HepG2 (cell line): ENCODE results near the gene MCF2L. TPM values are rescaled to one million over a fixed set of nuclear protein-coding genes. Genes with fewer than 3 reads are reported as not detected.

Experiments used
- BCL6 ChIP-seq: IDR thresholded peaks from 2 replicates; pipeline ENCODE4 v1.6.1; 2016; ENCODE audit warnings: missing genetic modification reagents, missing compliant biosample characterization
- DRAP1 ChIP-seq: IDR thresholded peaks from 2 replicates; pipeline ENCODE4 v1.6.1; 2016; ENCODE audit warnings: missing genetic modification reagents, missing compliant biosample characterization
- ETV6 ChIP-seq: sonication (generic); formaldehyde crosslinking; conservative IDR thresholded peaks from 2 replicates; pipeline ENCODE4 v1.4.0; 2020; ENCODE audit warnings: missing genetic modification reagents
- GZF1 ChIP-seq: sonication (generic); formaldehyde crosslinking; IDR thresholded peaks from 2 replicates; pipeline ENCODE4 v1.5.1; 2020; ENCODE audit warnings: mild to moderate bottlenecking, missing genetic modification reagents
- MLLT10 ChIP-seq: sonication (generic); formaldehyde crosslinking; IDR thresholded peaks from 2 replicates; pipeline ENCODE4 v1.4.0; 2020; ENCODE audit warnings: missing genetic modification reagents
- NFAT5 ChIP-seq: sonication (generic); formaldehyde crosslinking; IDR thresholded peaks from 2 replicates; pipeline ENCODE4 v1.4.0; 2020; ENCODE audit warnings: missing genetic modification reagents
- NFIB ChIP-seq: sonication (generic); formaldehyde crosslinking; IDR thresholded peaks from 2 replicates; pipeline ENCODE4 v1.9.0; 2021; ENCODE audit warnings: missing genetic modification reagents, mild to moderate bottlenecking, borderline replicate concordance
- NRL ChIP-seq: sonication (generic); formaldehyde crosslinking; IDR thresholded peaks from 2 replicates; pipeline ENCODE4 v1.5.0; 2020; ENCODE audit warnings: missing genetic modification reagents, mild to moderate bottlenecking, moderate library complexity, borderline replicate concordance
- RXRA ChIP-seq: sonication (generic); formaldehyde crosslinking; IDR thresholded peaks from 2 replicates; pipeline ENCODE4 v1.5.1; 2020; ENCODE audit warnings: missing genetic modification reagents
- SOX13 ChIP-seq, 3 experiments: fragments of 450-650 bp in 1 of 3; sonication (generic) in 1 of 3; formaldehyde crosslinking in 1 of 3; IDR thresholded peaks in 2 of 3; conservative IDR thresholded peaks in 1 of 3; 2 replicates each; pipeline versions ENCODE4 v1.5.0 to v1.6.1; 2016 to 2020; ENCODE audit warnings: antibody characterized with exemption in 1 of 3, mild to moderate bottlenecking in 1 of 3, missing compliant biosample characterization in 1 of 3, missing genetic modification reagents in 1 of 3, moderate library complexity in 1 of 3
- SOX5 ChIP-seq: IDR thresholded peaks from 2 replicates; pipeline ENCODE4 v1.6.1; 2016; ENCODE audit warnings: borderline replicate concordance
- YEATS2 ChIP-seq: sonication (generic); formaldehyde crosslinking; IDR thresholded peaks from 2 replicates; pipeline ENCODE4 v1.4.0; 2020; ENCODE audit warnings: missing genetic modification reagents, borderline replicate concordance
- ZFY ChIP-seq: sonication (generic); formaldehyde crosslinking; IDR thresholded peaks from 2 replicates; pipeline ENCODE4 v1.4.0; 2020; ENCODE audit warnings: missing genetic modification reagents
- ZNF276 ChIP-seq: sonication (generic); formaldehyde crosslinking; IDR thresholded peaks from 2 replicates; pipeline ENCODE4 v1.4.0; 2020; ENCODE audit warnings: mild to moderate bottlenecking, low read depth, missing genetic modification reagents
- ZNF431 ChIP-seq: sonication (generic); formaldehyde crosslinking; IDR thresholded peaks from 2 replicates; pipeline ENCODE4 v1.9.0; 2022; ENCODE audit warnings: missing genetic modification reagents, low read depth, mild to moderate bottlenecking, borderline replicate concordance
- ZNF484 ChIP-seq: sonication (generic); formaldehyde crosslinking; IDR thresholded peaks from 2 replicates; pipeline ENCODE4 v1.5.1; 2020; ENCODE audit warnings: mild to moderate bottlenecking, low read depth, missing genetic modification reagents, borderline replicate concordance
- ZNF691 ChIP-seq: sonication (generic); formaldehyde crosslinking; IDR thresholded peaks from 2 replicates; pipeline ENCODE4 v1.4.0; 2020; ENCODE audit warnings: missing genetic modification reagents, low read depth, mild to moderate bottlenecking, borderline replicate concordance
- ZNF746 ChIP-seq: sonication (generic); formaldehyde crosslinking; IDR thresholded peaks from 2 replicates; pipeline ENCODE4 v1.8.0; 2022; ENCODE audit warnings: mild to moderate bottlenecking, missing genetic modification reagents
- ZNF766 ChIP-seq: sonication (generic); formaldehyde crosslinking; IDR thresholded peaks from 2 replicates; pipeline ENCODE4 v1.5.0; 2020; ENCODE audit warnings: missing genetic modification reagents, borderline replicate concordance
- polyA plus RNA-seq, 8 experiments: library from polyadenylated mRNA; depleted of rRNA in 3 of 8; stranded (reverse) in 7 of 8; unstranded in 1 of 8; fragments of >200 nt; fragmentation: Illumina TruSeq in 4 of 8; extraction: Trizol in 4 of 8; gene quantifications; 2 replicates each; pipeline versions ENCODE4 v1.2.1 to v1.2.3, GENCODE V29; 2011 to 2016; ENCODE audit warnings: low read depth in 4 of 8, missing spikeins in 1 of 8, mixed read lengths in 1 of 8; ENCODE audit not compliant: insufficient read depth in 1 of 8
- total RNA-seq, 5 experiments: library from RNA; depleted of rRNA; stranded (reverse); fragments of >200 nt; fragmentation: Illumina TruSeq; extraction: Trizol; gene quantifications; 2 replicates each; pipeline ENCODE4 v1.2.3, GENCODE V29; 2016; ENCODE audit warnings: low read depth in 1 of 5

The MCF2L gene
- total and polyA plus RNA-seq, 2 of the 13 experiments (the other 11 are each of a cell fraction or from before 2014, with no cell fraction given): 19.4 to 28.4 TPM

- 0 out of 2 replicates have a peak, but pooled peaks have one; percentile 9 for TF ChIP-seq ZNF691 (CRISPR knock-in tag)
- 0 out of 2 replicates have a peak, but pooled peaks have one; percentile 31 for TF ChIP-seq ETV6 (CRISPR knock-in tag)
- no peak for TF ChIP-seq NFIB
- TF ChIP-seq BCL6: peak; percentile 11; the same call in 1 of the 2 replicates
- TF ChIP-seq ZNF484: no peak
- TF ChIP-seq ZFY (CRISPR knock-in tag): peak; percentile 27; the same call in 1 of the 2 replicates
- TF ChIP-seq RXRA (CRISPR knock-in tag): 0 out of 2 replicates have a peak, but pooled peaks have one; percentile 7
- peak; percentile 41; the same call in 1 of the 2 replicates for TF ChIP-seq NRL (CRISPR knock-in tag)
- 0 out of 2 replicates have a peak, but pooled peaks have one; percentile 46 for TF ChIP-seq ZNF276
- peak; percentile 31; the same call in 1 of the 2 replicates for TF ChIP-seq SOX5 (CRISPR knock-in tag)
- peak; percentile 32; the same call in 1 of the 2 replicates for TF ChIP-seq ZNF746 (CRISPR knock-in tag)
- TF ChIP-seq DRAP1: peak; percentile 59; the same call in 1 of the 2 replicates
- no peak for TF ChIP-seq GZF1 (CRISPR knock-in tag)
- no peak for TF ChIP-seq SOX13 (IDR thresholded peaks at IDR 0.05)
- peak in 1 of 2 experiments; percentile 54; a peak in 2 of 4 replicates for TF ChIP-seq SOX13 (CRISPR knock-in tag; conservative IDR thresholded peaks at IDR 0.05 in 1 of 2, IDR thresholded peaks at IDR 0.05 in 1 of 2)
- TF ChIP-seq YEATS2 (CRISPR knock-in tag): no peak
- no peak for TF ChIP-seq MLLT10 (CRISPR knock-in tag)
- TF ChIP-seq ZNF766 (CRISPR knock-in tag): 0 out of 2 replicates have a peak, but pooled peaks have one; percentile 44
- TF ChIP-seq NFAT5 (CRISPR knock-in tag): peak; percentile 5; the same call in 1 of the 2 replicates
- peak; percentile 61; the same call in 1 of the 2 replicates for TF ChIP-seq ZNF431 (CRISPR knock-in tag)
These were observed 16.2 kb downstream of the MCF2L start (continued) for GRCh38 chr13:112984954-112985802.
